ENCODE data around the gene CIAO1.
A peak's percentile ranks its signal among the peaks of the same experiment; 100 is the strongest.
"Not testable (repeated sequence)": the region's sequence is repeated elsewhere in the genome, so short reads cannot be mapped to it uniquely, and the experiment has no call there.

Gene CIAO1

DNA sequence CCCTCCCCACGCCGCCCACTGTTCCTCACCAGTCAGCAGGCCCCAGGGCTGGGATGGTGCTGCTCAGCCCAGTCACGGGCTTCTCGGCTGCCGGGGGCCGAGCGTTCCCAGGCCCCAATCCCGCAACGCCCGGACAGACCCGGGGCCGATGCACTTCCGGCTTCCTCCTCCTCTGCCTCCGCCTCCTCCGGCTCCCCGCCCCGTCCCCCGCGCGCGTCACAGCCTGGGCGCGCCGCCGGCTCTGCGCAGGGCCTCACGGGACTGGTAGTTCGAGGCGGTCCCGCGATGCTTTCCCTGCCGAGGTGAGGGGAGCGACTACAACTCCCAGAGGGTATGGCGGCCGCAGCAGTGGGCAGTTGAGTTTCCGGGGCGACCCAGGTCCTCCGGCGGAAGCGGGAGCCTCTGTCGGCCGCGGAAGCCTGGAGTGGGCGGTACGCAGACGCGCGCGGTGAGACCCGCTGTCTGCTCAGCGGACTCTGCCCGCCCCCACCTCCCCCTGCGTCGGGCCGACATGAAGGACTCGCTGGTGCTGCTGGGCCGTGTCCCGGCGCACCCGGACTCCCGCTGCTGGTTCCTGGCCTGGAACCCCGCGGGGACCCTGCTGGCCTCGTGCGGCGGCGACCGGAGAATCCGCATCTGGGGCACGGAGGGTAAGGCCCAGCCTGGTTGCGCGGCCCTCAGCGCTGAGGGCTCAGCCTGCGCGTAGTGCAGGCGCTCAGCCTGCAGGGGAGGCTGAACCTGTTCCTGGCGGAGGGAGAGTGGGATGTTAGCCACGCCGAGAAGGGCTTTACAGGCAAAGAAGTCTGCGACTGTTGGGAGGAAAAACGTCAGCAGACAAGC lies at the start of gene CIAO1, which contains the start of gene TMEM127:
CIAO1 (plus strand) TSS at position 386 of the 840 bp plus-strand sequence; CDS start at position 512, 126 bp downstream.
TMEM127 (minus strand) TSS at position 158 of the 840 bp plus-strand sequence. CDS start 616 bp downstream, outside the sequence.
- ATAC-seq: peak; percentile 96

DNA sequence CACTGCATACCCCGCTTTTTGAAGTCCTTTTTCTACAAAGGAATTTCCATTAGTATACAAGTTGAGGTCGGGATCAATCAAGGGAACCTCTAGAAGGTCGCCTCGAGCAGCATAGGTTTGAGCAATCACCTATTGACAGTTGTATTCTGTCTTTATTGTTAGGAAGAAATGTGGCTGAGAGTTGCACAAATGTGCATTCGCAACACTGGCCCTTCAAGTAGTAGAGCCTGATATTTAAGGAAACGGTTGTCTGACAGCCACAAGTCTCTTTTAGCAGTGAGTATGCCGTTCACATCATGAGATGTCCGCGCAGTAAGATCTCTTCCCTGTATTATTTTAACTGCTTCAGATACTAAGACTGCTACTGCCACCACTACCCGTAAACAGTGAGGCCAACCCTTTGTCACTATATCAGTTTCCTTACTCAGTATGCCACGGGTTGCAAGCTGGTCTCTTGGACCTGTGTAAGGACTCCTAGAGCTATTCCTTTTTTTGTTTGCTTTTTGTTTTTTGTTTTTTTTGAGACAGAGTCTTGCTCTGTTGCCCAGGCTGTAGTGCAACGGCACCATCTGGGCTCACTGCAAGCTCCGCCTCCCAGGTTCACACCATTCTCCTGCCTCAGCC lies 47.4 kb upstream of the CIAO1 start:
- no peak for ATAC-seq
- TF ChIP-seq OSR1 (CRISPR knock-in tag; IDR thresholded peaks at IDR 0.05) (no peak), ZFP3 (CRISPR knock-in tag; IDR thresholded peaks at IDR 0.05) (no peak), ZNF70 (CRISPR knock-in tag; IDR thresholded peaks at IDR 0.05) (no peak), PPARA (CRISPR knock-in tag; IDR thresholded peaks at IDR 0.05; ENCODE audit: borderline replicate concordance) (no peak)
- TF ChIP-seq, protein P1, sequence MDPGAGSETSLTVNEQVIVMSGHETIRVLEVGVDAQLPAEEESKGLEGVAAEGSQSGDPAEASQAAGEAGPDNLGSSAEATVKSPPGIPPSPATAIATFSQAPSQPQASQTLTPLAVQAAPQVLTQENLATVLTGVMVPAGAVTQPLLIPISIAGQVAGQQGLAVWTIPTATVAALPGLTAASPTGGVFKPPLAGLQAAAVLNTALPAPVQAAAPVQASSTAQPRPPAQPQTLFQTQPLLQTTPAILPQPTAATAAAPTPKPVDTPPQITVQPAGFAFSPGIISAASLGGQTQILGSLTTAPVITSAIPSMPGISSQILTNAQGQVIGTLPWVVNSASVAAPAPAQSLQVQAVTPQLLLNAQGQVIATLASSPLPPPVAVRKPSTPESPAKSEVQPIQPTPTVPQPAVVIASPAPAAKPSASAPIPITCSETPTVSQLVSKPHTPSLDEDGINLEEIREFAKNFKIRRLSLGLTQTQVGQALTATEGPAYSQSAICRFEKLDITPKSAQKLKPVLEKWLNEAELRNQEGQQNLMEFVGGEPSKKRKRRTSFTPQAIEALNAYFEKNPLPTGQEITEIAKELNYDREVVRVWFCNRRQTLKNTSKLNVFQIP (CRISPR knock-in tag; IDR thresholded peaks at IDR 0.05; ENCODE audit: borderline replicate concordance, low read depth): no peak

More for the DNA sequence above, at the start of gene CIAO1, which contains the start of gene TMEM127:
- TF ChIP-seq CSDC2 (CRISPR knock-in tag; IDR thresholded peaks at IDR 0.05) (no peak), ZFP30 (CRISPR knock-in tag; IDR thresholded peaks at IDR 0.05) (no peak)
- TF ChIP-seq, protein P2, sequence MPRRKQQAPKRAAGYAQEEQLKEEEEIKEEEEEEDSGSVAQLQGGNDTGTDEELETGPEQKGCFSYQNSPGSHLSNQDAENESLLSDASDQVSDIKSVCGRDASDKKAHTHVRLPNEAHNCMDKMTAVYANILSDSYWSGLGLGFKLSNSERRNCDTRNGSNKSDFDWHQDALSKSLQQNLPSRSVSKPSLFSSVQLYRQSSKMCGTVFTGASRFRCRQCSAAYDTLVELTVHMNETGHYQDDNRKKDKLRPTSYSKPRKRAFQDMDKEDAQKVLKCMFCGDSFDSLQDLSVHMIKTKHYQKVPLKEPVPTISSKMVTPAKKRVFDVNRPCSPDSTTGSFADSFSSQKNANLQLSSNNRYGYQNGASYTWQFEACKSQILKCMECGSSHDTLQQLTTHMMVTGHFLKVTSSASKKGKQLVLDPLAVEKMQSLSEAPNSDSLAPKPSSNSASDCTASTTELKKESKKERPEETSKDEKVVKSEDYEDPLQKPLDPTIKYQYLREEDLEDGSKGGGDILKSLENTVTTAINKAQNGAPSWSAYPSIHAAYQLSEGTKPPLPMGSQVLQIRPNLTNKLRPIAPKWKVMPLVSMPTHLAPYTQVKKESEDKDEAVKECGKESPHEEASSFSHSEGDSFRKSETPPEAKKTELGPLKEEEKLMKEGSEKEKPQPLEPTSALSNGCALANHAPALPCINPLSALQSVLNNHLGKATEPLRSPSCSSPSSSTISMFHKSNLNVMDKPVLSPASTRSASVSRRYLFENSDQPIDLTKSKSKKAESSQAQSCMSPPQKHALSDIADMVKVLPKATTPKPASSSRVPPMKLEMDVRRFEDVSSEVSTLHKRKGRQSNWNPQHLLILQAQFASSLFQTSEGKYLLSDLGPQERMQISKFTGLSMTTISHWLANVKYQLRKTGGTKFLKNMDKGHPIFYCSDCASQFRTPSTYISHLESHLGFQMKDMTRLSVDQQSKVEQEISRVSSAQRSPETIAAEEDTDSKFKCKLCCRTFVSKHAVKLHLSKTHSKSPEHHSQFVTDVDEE (CRISPR knock-in tag; IDR thresholded peaks at IDR 0.05): peak; percentile 23; the same call in 1 of the 2 replicates

GRCh38 chr2:96219959-96220358 lies 46.1 kb upstream of the CIAO1 start:
- ATAC-seq: not testable (repeated sequence)

DNA sequence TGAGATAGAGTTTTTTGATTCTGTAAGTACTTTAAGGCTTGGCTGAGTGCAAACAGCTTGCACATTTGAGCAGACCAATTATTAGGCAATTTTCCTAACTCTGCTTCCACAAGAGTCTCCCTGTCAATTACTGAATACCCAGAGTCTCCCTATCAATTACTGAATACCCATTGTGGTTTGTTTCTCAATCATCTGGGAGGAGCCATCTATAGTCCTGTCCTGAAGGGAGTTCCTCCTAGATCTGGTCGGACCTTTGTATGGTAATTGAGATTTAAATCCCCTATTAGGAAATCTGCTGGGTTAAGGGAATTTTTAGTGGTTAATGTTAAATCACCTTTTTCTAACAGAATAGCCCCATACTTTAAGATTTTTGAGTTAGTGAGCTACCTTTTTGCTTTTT lies 44.9 kb upstream of the CIAO1 start:
- not testable (repeated sequence) for ATAC-seq

DNA sequence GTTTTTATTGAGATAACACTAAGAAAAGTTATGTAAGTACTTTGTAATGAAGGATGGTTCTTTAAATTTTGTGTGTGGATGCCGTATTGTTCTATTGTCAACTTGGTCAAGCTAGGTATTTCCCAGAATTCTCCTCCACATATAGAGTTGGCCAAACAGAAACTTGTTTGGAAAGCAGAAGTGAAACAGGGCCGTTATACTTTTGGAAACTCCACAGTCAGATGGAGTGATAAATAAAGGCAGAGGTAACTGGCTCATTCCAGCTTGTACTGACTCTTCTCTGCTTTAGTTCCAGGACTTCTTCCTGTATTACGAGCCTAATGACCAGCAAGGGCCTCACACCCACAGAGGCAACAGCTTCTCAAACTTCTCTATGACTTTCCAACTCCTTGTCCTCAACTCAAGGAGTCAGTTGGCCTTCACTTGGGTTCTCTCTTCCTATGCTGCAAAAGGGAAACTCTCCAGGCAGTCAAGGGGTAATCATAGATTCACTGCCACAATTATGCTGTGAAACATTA lies 41.0 kb upstream of the CIAO1 start:
- TF ChIP-seq, protein P1 (CRISPR knock-in tag; IDR thresholded peaks at IDR 0.05; ENCODE audit: borderline replicate concordance, low read depth): no peak
- no peak for ATAC-seq

- TF ChIP-seq PATZ1 (CRISPR knock-in tag; IDR thresholded peaks at IDR 0.05; ENCODE audit: borderline replicate concordance) (no peak), OSR1 (CRISPR knock-in tag; IDR thresholded peaks at IDR 0.05) (no peak), PPARA (CRISPR knock-in tag; IDR thresholded peaks at IDR 0.05; ENCODE audit: borderline replicate concordance) (no peak), ZNF8 (CRISPR knock-in tag; IDR thresholded peaks at IDR 0.05) (no peak), ZNF70 (CRISPR knock-in tag; IDR thresholded peaks at IDR 0.05) (no peak), GLIS3 (CRISPR knock-in tag; IDR thresholded peaks at IDR 0.05) (no peak), CSDC2 (CRISPR knock-in tag; IDR thresholded peaks at IDR 0.05) (no peak), ZFP30 (CRISPR knock-in tag; IDR thresholded peaks at IDR 0.05) (no peak), ZC3H10 (CRISPR knock-in tag; IDR thresholded peaks at IDR 0.05) (no peak)
- TF ChIP-seq, protein P3, sequence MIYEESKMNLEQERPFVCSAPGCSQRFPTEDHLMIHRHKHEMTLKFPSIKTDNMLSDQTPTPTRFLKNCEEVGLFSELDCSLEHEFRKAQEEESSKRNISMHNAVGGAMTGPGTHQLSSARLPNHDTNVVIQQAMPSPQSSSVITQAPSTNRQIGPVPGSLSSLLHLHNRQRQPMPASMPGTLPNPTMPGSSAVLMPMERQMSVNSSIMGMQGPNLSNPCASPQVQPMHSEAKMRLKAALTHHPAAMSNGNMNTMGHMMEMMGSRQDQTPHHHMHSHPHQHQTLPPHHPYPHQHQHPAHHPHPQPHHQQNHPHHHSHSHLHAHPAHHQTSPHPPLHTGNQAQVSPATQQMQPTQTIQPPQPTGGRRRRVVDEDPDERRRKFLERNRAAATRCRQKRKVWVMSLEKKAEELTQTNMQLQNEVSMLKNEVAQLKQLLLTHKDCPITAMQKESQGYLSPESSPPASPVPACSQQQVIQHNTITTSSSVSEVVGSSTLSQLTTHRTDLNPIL (CRISPR knock-in tag; IDR thresholded peaks at IDR 0.05; ENCODE audit: low read depth): no peak
- no peak for ATAC-seq
These were observed 34.7 kb upstream of the CIAO1 start for GRCh38 chr2:96231316-96231715.
